H9 (cell line): ENCODE measurements around the gene SETBP1. TPM values are rescaled to one million over a fixed set of nuclear protein-coding genes. Genes with fewer than 3 reads are reported as not detected.

ENCODE experiments used
- DNase-seq: peaks from one replicate; pipeline ENCODE4 v3.0.0-alpha.2; 2017
- H2AFZ ChIP-seq: one replicate; pipeline ENCODE4 v1.6.1; 2013; ENCODE audit warnings: mild to moderate bottlenecking, low read length, control low read depth, moderate library complexity
- H2AK5ac ChIP-seq: 2 replicates; pipeline ENCODE4 v1.6.1; 2013; ENCODE audit warnings: low read length, control low read depth, mixed read lengths; ENCODE audit not compliant: insufficient read length
- H2BK120ac ChIP-seq: one replicate; pipeline ENCODE4 v1.6.1; 2013; ENCODE audit warnings: low read depth, mild to moderate bottlenecking, low read length, control low read depth, inconsistent platforms; ENCODE audit not compliant: poor library complexity, severe bottlenecking
- H2BK12ac ChIP-seq: 2 replicates; pipeline ENCODE4 v1.6.1; 2013; ENCODE audit warnings: low read length, control low read depth, mixed read lengths, low read depth; ENCODE audit not compliant: insufficient read length
- H2BK15ac ChIP-seq: 2 replicates; pipeline ENCODE4 v1.6.1; 2013; ENCODE audit warnings: low read depth, low read length, control low read depth
- H2BK20ac ChIP-seq: one replicate; pipeline ENCODE4 v1.6.1; 2013; ENCODE audit warnings: low read depth, mild to moderate bottlenecking, low read length, control low read depth, inconsistent platforms; ENCODE audit not compliant: poor library complexity, severe bottlenecking
- H2BK5ac ChIP-seq: 2 replicates; pipeline ENCODE4 v1.6.1; 2013; ENCODE audit warnings: low read length, control low read depth, mixed read lengths; ENCODE audit not compliant: insufficient read length
- H3K14ac ChIP-seq: 2 replicates; pipeline ENCODE4 v1.6.1; 2013; ENCODE audit warnings: low read length, control low read depth; ENCODE audit not compliant: insufficient read depth
- H3K18ac ChIP-seq: 2 replicates; pipeline ENCODE4 v1.6.1; 2013; ENCODE audit warnings: low read depth, mild to moderate bottlenecking, mixed read lengths, low read length, control low read depth; ENCODE audit not compliant: insufficient read length
- H3K23ac ChIP-seq: 2 replicates; pipeline ENCODE4 v1.6.1; 2013; ENCODE audit warnings: low read length, control low read depth, mixed read lengths, low read depth; ENCODE audit not compliant: insufficient read length
- H3K23me2 ChIP-seq: 2 replicates; pipeline ENCODE4 v1.6.1; 2013; ENCODE audit warnings: low read depth, mild to moderate bottlenecking, mixed read lengths, low read length, control low read depth; ENCODE audit not compliant: insufficient read length, poor library complexity, severe bottlenecking
- H3K27ac ChIP-seq: 2 replicates; pipeline ENCODE4 v1.5.1; 2013; ENCODE audit warnings: low read length, control low read depth, mixed read lengths, low read depth; ENCODE audit not compliant: insufficient read length
- H3K27me3 ChIP-seq: 2 replicates; pipeline ENCODE4 v1.6.1; 2013; ENCODE audit warnings: low read length, control low read depth, inconsistent platforms; ENCODE audit not compliant: insufficient read depth
- H3K4ac ChIP-seq: 2 replicates; pipeline ENCODE4 v1.6.1; 2013; ENCODE audit warnings: low read depth, mild to moderate bottlenecking, control low read depth, inconsistent platforms, low read length, moderate library complexity
- H3K4me1 ChIP-seq: 2 replicates; pipeline ENCODE4 v1.6.1; 2013; ENCODE audit warnings: low read length, control low read depth, inconsistent platforms; ENCODE audit not compliant: insufficient read depth
- H3K4me2 ChIP-seq: 2 replicates; pipeline ENCODE4 v1.6.1; 2013; ENCODE audit warnings: low read length, control low read depth, mixed read lengths; ENCODE audit not compliant: insufficient read length, insufficient read depth
- H3K56ac ChIP-seq: 2 replicates; pipeline ENCODE4 v1.6.1; 2013; ENCODE audit warnings: low read depth, mild to moderate bottlenecking, mixed read lengths, low read length, control low read depth; ENCODE audit not compliant: insufficient read length
- H3K79me1 ChIP-seq: 2 replicates; pipeline ENCODE4 v1.6.1; 2013; ENCODE audit warnings: low read depth, mild to moderate bottlenecking, moderate library complexity, low read length, control low read depth, inconsistent platforms; ENCODE audit not compliant: insufficient read depth, poor library complexity, severe bottlenecking
- H3K79me2 ChIP-seq: 2 replicates; pipeline ENCODE4 v1.6.1; 2013; ENCODE audit warnings: low read length, control low read depth, inconsistent platforms; ENCODE audit not compliant: insufficient read depth
- H3K9ac ChIP-seq: 2 replicates; pipeline ENCODE4 v1.6.1; 2013; ENCODE audit warnings: low read length, control low read depth, mixed read lengths; ENCODE audit not compliant: insufficient read length; ENCODE audit errors: extremely low read depth
- H3K9me3 ChIP-seq: one replicate; pipeline ENCODE4 v1.6.1; 2013; ENCODE audit warnings: low read depth, low read length, inconsistent platforms; ENCODE audit not compliant: control insufficient read depth
- H3T11ph ChIP-seq: one replicate; pipeline ENCODE4 v1.6.1; 2013; ENCODE audit warnings: mild to moderate bottlenecking, low read length, control low read depth, inconsistent platforms
- H4K20me1 ChIP-seq: one replicate; pipeline ENCODE4 v1.6.1; 2013; ENCODE audit not compliant: control insufficient read depth, insufficient read length, insufficient read depth
- H4K5ac ChIP-seq: 2 replicates; pipeline ENCODE4 v1.6.1; 2013; ENCODE audit warnings: low read depth, mild to moderate bottlenecking, mixed read lengths, low read length, control low read depth; ENCODE audit not compliant: insufficient read length
- H4K8ac ChIP-seq: replicated peaks from 2 replicates; pipeline ENCODE4 v1.6.1; 2013; ENCODE audit warnings: low read length, control low read depth, mixed read lengths, low read depth; ENCODE audit not compliant: insufficient read length
- H4K91ac ChIP-seq: 2 replicates; pipeline ENCODE4 v1.6.1; 2013; ENCODE audit warnings: low read depth, mild to moderate bottlenecking, moderate library complexity, mixed read lengths, low read length, control low read depth; ENCODE audit not compliant: insufficient read length
- H3K27ac Mint-ChIP-seq, 3 experiments: 2 replicates in 2 of 3; 3 replicates in 1 of 3; pipeline ENCODE4 v1.8.0; 2020 to 2021; ENCODE audit warnings: mixed read lengths in 3 of 3, mild to moderate bottlenecking in 1 of 3, moderate library complexity in 1 of 3
- H3K27me3 Mint-ChIP-seq: 2 replicates; pipeline ENCODE4 v1.8.0; 2021; ENCODE audit warnings: low read depth, mild to moderate bottlenecking, moderate library complexity, mixed read lengths
- H3K36me3 Mint-ChIP-seq, 3 experiments: 2 replicates in 2 of 3; 3 replicates in 1 of 3; pipeline ENCODE4 v1.8.0; 2020 to 2021; ENCODE audit warnings: low read depth in 3 of 3, mixed read lengths in 3 of 3; ENCODE audit not compliant: insufficient read depth in 1 of 3
- H3K4me1 Mint-ChIP-seq, 2 experiments: 2 replicates each; pipeline ENCODE4 v1.8.0; 2020; ENCODE audit warnings: mixed read lengths in 2 of 2
- H3K4me3 Mint-ChIP-seq, 2 experiments: 2 replicates in 1 of 2; 3 replicates in 1 of 2; pipeline ENCODE4 v1.8.0; 2020 to 2021; ENCODE audit warnings: mild to moderate bottlenecking in 2 of 2, mixed read lengths in 2 of 2, moderate library complexity in 1 of 2
- H3K9me3 Mint-ChIP-seq, 2 experiments: 2 replicates in 1 of 2; 3 replicates in 1 of 2; pipeline ENCODE4 v1.8.0; 2020; ENCODE audit warnings: mild to moderate bottlenecking in 2 of 2, mixed read lengths in 2 of 2, moderate library complexity in 1 of 2
- WGBS: extraction: QIAGEN DNeasy Blood & Tissue Kit; methylation state at CpG from one replicate; pipeline ENCODE4 v1.1.7; 2013; ENCODE audit warnings: missing lambda C conversion rate, low lambda C conversion rate, mixed read lengths; ENCODE audit not compliant: insufficient read length; ENCODE audit errors: extremely low coverage; 5-methylcytosine and 5-hydroxymethylcytosine counted together
- total RNA-seq: library from RNA; stranded (reverse); gene quantifications from 2 replicates; pipeline ENCODE4 v1.2.1, GENCODE V29; 2021
- TF ChIP-seq, protein P1 (sequence below): fragments of 200-600 bp; sonication (generic); conservative IDR thresholded peaks from 3 replicates; pipeline ENCODE4 v1.8.0; 2021; ENCODE audit warnings: antibody characterized with exemption, mild to moderate bottlenecking

The SETBP1 gene
- total RNA-seq, 1 experiment from 2014 or later: 4.6 TPM

DNA sequence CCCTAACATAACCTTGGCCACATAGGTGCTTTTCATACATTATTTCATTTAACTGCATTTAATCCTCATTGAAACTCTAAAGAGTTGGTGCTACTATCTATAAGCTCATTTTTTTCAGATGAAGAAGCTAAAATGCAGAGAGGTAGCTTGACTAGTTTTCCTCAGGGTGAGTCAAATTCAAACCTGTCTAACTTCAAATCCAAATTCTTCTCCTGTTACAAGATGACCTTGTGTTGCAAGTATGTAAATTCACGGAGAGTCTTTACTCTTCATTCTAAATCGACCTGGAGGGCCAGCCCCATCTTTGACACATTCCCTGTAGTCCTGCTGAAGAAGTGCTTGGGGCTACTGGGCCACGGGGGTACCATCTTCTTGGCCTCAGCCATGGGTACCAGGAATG, 8.2 kb upstream of the SETBP1 start:
- no peak overlapping the region for H3K23ac ChIP-seq
- no peak for DNase-seq
- H4K5ac ChIP-seq: no peak overlapping the region
- no peaks in the 10 kb centered on the region for H3K9me3 ChIP-seq
- no peaks in the 10 kb centered on the region; the same call in 1 of the 2 replicates for H3K4me1 ChIP-seq
- Mint-ChIP-seq H3K9me3 (no peaks in the 10 kb centered on the region), H3K27me3 (peaks cover 2% of the 10 kb centered on the region; the same call in 1 of the 2 replicates), H3K4me3 (no peak overlapping the region), H3K27ac (no peak overlapping the region), H3K36me3 (no peaks in the 10 kb centered on the region), H3K4me1 (peaks cover 3 to 15% of the 10 kb centered on the region in 2 experiments; a peak in 2 of 4 replicates)
- no peaks in the 10 kb centered on the region for H3K79me2 ChIP-seq
- H3K56ac ChIP-seq: no peak overlapping the region
- H2AFZ ChIP-seq: no peak overlapping the region
- no peak overlapping the region for H3T11ph ChIP-seq
- no peaks in the 10 kb centered on the region for H3K79me1 ChIP-seq
- no peak overlapping the region for H2BK15ac ChIP-seq
- H2BK120ac ChIP-seq: no peak overlapping the region
- no CpG with 5 or more reads among the region's 3 CpGs for WGBS
- no peaks in the 10 kb centered on the region for H4K20me1 ChIP-seq
- no peak overlapping the region for H3K4ac ChIP-seq
- no peak overlapping the region for H3K18ac ChIP-seq
- no peak overlapping the region for H2BK5ac ChIP-seq
- no peak overlapping the region for H3K9ac ChIP-seq
- TF ChIP-seq, protein P1, sequence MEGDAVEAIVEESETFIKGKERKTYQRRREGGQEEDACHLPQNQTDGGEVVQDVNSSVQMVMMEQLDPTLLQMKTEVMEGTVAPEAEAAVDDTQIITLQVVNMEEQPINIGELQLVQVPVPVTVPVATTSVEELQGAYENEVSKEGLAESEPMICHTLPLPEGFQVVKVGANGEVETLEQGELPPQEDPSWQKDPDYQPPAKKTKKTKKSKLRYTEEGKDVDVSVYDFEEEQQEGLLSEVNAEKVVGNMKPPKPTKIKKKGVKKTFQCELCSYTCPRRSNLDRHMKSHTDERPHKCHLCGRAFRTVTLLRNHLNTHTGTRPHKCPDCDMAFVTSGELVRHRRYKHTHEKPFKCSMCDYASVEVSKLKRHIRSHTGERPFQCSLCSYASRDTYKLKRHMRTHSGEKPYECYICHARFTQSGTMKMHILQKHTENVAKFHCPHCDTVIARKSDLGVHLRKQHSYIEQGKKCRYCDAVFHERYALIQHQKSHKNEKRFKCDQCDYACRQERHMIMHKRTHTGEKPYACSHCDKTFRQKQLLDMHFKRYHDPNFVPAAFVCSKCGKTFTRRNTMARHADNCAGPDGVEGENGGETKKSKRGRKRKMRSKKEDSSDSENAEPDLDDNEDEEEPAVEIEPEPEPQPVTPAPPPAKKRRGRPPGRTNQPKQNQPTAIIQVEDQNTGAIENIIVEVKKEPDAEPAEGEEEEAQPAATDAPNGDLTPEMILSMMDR: no peak
- H3K27ac ChIP-seq: no peak overlapping the region
- no peak overlapping the region for H4K8ac ChIP-seq
- no peak overlapping the region for H4K91ac ChIP-seq
- no peaks in the 10 kb centered on the region for H3K27me3 ChIP-seq
- H2BK20ac ChIP-seq: no peak overlapping the region
- H2BK12ac ChIP-seq: no peak overlapping the region
- H3K14ac ChIP-seq: no peak overlapping the region
- no peaks in the 10 kb centered on the region for H3K23me2 ChIP-seq
- no peak overlapping the region for H3K4me2 ChIP-seq
- no peak overlapping the region for H2AK5ac ChIP-seq
